Measurements from ENCODE around the gene TRMT10A. TPM values are rescaled to one million over a fixed set of nuclear protein-coding genes. Genes with fewer than 3 reads are reported as not detected.

TRMT10A gene
- polyA plus RNA-seq, 2 of the 4 experiments (the other 2 are of a cell fraction): 6.8 to 10.6 TPM

DNA sequence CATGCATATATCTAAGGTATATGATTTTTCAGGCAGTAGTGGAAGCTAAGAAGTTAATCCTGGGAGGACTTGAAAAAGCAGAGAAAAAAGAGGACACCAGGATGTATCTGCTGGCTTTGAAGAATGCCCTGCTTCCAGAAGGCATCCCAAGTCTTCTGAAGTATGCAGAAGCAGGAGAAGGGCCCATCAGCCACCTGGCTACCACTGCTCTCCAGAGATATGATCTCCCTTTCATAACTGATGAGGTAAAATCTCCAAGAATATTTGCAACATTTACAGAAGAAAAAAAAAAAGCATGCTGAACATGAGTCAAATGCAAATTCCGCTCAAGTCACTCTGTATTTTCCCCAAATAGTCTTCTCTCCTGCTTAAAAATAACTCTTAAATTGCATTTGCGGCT lies 42.9 kb upstream of the TRMT10A start:
- CTCF ChIA-PET: no interaction called here
- TF ChIP-seq FOXS1 (CRISPR knock-in tag; IDR thresholded peaks at IDR 0.05): no peak
- no peak for TF ChIP-seq CEBPB (IDR thresholded peaks at IDR 0.05)
- TF ChIP-seq, protein P1, sequence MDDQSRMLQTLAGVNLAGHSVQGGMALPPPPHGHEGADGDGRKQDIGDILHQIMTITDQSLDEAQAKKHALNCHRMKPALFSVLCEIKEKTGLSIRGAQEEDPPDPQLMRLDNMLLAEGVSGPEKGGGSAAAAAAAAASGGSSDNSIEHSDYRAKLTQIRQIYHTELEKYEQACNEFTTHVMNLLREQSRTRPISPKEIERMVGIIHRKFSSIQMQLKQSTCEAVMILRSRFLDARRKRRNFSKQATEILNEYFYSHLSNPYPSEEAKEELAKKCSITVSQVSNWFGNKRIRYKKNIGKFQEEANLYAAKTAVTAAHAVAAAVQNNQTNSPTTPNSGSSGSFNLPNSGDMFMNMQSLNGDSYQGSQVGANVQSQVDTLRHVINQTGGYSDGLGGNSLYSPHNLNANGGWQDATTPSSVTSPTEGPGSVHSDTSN (IDR thresholded peaks at IDR 0.05): no peak
- TF ChIP-seq MAFK (IDR thresholded peaks at IDR 0.05; ENCODE audit: partially characterized antibody): no peak
- TF ChIP-seq RCOR1 (IDR thresholded peaks at IDR 0.05; ENCODE audit: low read depth, low read length): no peak
- TF ChIP-seq NR3C1 (IDR thresholded peaks at IDR 0.05): no peak
- no peak for TF ChIP-seq GATA3 (IDR thresholded peaks at IDR 0.05; ENCODE audit: borderline replicate concordance)
- TF ChIP-seq SMC3 (IDR thresholded peaks at IDR 0.05): no peak
- TF ChIP-seq RARB (CRISPR knock-in tag; IDR thresholded peaks at IDR 0.05): no peak
- no peak for TF ChIP-seq TFCP2L1 (CRISPR knock-in tag; IDR thresholded peaks at IDR 0.05)
- TF ChIP-seq, protein P2, sequence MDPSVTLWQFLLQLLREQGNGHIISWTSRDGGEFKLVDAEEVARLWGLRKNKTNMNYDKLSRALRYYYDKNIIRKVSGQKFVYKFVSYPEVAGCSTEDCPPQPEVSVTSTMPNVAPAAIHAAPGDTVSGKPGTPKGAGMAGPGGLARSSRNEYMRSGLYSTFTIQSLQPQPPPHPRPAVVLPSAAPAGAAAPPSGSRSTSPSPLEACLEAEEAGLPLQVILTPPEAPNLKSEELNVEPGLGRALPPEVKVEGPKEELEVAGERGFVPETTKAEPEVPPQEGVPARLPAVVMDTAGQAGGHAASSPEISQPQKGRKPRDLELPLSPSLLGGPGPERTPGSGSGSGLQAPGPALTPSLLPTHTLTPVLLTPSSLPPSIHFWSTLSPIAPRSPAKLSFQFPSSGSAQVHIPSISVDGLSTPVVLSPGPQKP (IDR thresholded peaks at IDR 0.05; ENCODE audit: low read depth, low read length): no peak
- no peak for TF ChIP-seq KDM1A (IDR thresholded peaks at IDR 0.05; ENCODE audit: low read depth)
- TF ChIP-seq TP53 (CRISPR knock-in tag; IDR thresholded peaks at IDR 0.05): no peak
- no peak for TF ChIP-seq HOXB13 (CRISPR knock-in tag; IDR thresholded peaks at IDR 0.05; ENCODE audit: low read depth)
- no peak for TF ChIP-seq HEYL (CRISPR knock-in tag; IDR thresholded peaks at IDR 0.05)

DNA sequence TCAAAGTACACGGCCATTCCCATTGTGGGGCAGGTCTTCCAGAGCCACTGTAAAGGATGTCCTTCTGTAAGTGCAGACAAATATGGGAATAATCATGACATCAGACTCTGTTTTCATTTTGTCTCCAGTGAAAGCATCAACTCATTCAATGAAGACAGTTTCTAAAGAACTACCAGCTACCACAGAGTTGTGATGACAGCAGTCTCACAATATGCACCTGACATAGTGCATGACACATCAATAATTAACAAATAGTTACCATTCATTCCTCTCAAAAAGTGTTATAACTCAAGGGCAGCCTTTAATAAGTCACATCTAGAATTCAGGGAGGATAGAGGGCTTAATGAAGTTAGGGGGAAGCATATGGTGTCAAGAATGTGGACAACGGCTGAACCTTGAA lies 31.0 kb upstream of the TRMT10A start:
- no peaks in the 10 kb centered on the region for H3K4me1 ChIP-seq
- no peak for TF ChIP-seq NPAS2 (CRISPR knock-in tag; IDR thresholded peaks at IDR 0.05; ENCODE audit: borderline replicate concordance)
- TF ChIP-seq PHF8 (IDR thresholded peaks at IDR 0.05; ENCODE audit: borderline replicate concordance, low read depth): no peak
- TF ChIP-seq ZNF302 (CRISPR knock-in tag; IDR thresholded peaks at IDR 0.05): no peak
- TF ChIP-seq, protein P1 (IDR thresholded peaks at IDR 0.05): no peak
- no peak for TF ChIP-seq RARB (CRISPR knock-in tag; IDR thresholded peaks at IDR 0.05)
- no peak for TF ChIP-seq ZFP36 (IDR thresholded peaks at IDR 0.05; ENCODE audit: borderline replicate concordance, partially characterized antibody)
- no peak for TF ChIP-seq HEYL (CRISPR knock-in tag; IDR thresholded peaks at IDR 0.05)
- TF ChIP-seq, protein P2 (IDR thresholded peaks at IDR 0.05; ENCODE audit: low read depth, low read length): no peak
- no peak for TF ChIP-seq TP53 (CRISPR knock-in tag; IDR thresholded peaks at IDR 0.05)
- TF ChIP-seq, protein P3, sequence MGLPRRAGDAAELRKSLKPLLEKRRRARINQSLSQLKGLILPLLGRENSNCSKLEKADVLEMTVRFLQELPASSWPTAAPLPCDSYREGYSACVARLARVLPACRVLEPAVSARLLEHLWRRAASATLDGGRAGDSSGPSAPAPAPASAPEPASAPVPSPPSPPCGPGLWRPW (IDR thresholded peaks at IDR 0.05): no peak
- TF ChIP-seq BHLHE40 (IDR thresholded peaks at IDR 0.05; ENCODE audit: low read depth, low read length): no peak
- no peak for TF ChIP-seq RCOR1 (IDR thresholded peaks at IDR 0.05; ENCODE audit: low read depth, low read length)
- TF ChIP-seq KDM1A (IDR thresholded peaks at IDR 0.05; ENCODE audit: low read depth): no peak
- no peak for TF ChIP-seq JUNB (IDR thresholded peaks at IDR 0.05)
- TF ChIP-seq FOSL2 (IDR thresholded peaks at IDR 0.05): no peak
- TF ChIP-seq FOSL2 (CRISPR knock-in tag; IDR thresholded peaks at IDR 0.05): no peak
- no peak for TF ChIP-seq HOXB13 (CRISPR knock-in tag; IDR thresholded peaks at IDR 0.05; ENCODE audit: low read depth)
- TF ChIP-seq, protein P4, sequence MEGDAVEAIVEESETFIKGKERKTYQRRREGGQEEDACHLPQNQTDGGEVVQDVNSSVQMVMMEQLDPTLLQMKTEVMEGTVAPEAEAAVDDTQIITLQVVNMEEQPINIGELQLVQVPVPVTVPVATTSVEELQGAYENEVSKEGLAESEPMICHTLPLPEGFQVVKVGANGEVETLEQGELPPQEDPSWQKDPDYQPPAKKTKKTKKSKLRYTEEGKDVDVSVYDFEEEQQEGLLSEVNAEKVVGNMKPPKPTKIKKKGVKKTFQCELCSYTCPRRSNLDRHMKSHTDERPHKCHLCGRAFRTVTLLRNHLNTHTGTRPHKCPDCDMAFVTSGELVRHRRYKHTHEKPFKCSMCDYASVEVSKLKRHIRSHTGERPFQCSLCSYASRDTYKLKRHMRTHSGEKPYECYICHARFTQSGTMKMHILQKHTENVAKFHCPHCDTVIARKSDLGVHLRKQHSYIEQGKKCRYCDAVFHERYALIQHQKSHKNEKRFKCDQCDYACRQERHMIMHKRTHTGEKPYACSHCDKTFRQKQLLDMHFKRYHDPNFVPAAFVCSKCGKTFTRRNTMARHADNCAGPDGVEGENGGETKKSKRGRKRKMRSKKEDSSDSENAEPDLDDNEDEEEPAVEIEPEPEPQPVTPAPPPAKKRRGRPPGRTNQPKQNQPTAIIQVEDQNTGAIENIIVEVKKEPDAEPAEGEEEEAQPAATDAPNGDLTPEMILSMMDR (IDR thresholded peaks at IDR 0.05): no peak
- no peak for TF ChIP-seq CHD4 (IDR thresholded peaks at IDR 0.05; ENCODE audit: borderline replicate concordance)
- H3K9me3 ChIP-seq: no peaks in the 10 kb centered on the region
- ATAC-seq (no peak), DNase-seq (ENCODE audit: low read depth in 1 of 2, low spot score in 1 of 2) (no peak), FAIRE-seq (no peak)
- POLR2A ChIA-PET: no interaction called here
- H3K4me2 ChIP-seq: no peak overlapping the region
- 76% methylated on average over 2 of the region's 2 CpGs for WGBS (ENCODE audit: missing lambda C conversion rate)
- H3K4me3 ChIP-seq: no peak overlapping the region
- CTCF ChIA-PET: no interaction called here
- no peak overlapping the region for H3K27ac ChIP-seq

More for the DNA sequence above, 42.9 kb upstream of the TRMT10A start:
- Histone ChIP-seq H3K4me3 (no peak overlapping the region), H3K27ac (no peak overlapping the region), H3K4me1 (no peaks in the 10 kb centered on the region), H3K9me3 (no peaks in the 10 kb centered on the region), H3K4me2 (no peak overlapping the region)
- WGBS (ENCODE audit: missing lambda C conversion rate): 56% methylated on average over 2 of the region's 2 CpGs
- ATAC-seq: no peak
- FAIRE-seq: no peak
- no peak for DNase-seq (ENCODE audit: low read depth in 1 of 2, low spot score in 1 of 2)
- POLR2A ChIA-PET: no interaction called here
